ENCODE measurements around the gene GDF7. TPM values are rescaled to one million over a fixed set of nuclear protein-coding genes. Genes with fewer than 3 reads are reported as not detected.

The GDF7 gene
- total and polyA plus RNA-seq, 8 donors: 0.15 to 0.42 (median 0.30) TPM

DNA sequence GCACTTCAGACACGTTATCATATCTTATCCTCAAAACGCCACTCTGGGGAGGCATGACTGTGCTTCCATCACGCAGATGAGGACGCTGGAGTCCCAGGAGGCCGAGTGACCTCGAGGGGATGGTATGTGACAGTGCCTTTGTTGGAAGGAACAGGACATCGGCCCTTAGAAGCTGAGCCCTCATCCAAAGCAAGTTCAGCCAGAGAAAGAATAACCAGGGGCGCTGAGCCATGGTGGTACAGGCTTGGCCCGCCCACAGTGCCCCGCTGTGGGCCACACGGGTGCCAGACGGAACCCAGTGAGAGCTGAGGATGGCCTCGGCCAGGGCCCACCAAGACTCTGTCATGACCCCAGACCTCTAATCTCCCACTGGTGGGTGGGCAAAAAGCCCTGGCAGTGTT is 47.3 kb upstream of the GDF7 start:
- ATAC-seq: no peak
- peaks cover 0 to 56% of the 10 kb centered on the region in 2 donors for H3K36me3 ChIP-seq
- peak overlapping the region; percentile 81 to 94 for H3K27ac ChIP-seq
- H3K9me3 ChIP-seq: no peaks in the 10 kb centered on the region
- DNase-seq: peak in 2 of 4 donors; percentile 29 to 55
- peaks cover 35 to 49% of the 10 kb centered on the region in 2 donors for H3K4me1 ChIP-seq
- TF ChIP-seq, protein P1, sequence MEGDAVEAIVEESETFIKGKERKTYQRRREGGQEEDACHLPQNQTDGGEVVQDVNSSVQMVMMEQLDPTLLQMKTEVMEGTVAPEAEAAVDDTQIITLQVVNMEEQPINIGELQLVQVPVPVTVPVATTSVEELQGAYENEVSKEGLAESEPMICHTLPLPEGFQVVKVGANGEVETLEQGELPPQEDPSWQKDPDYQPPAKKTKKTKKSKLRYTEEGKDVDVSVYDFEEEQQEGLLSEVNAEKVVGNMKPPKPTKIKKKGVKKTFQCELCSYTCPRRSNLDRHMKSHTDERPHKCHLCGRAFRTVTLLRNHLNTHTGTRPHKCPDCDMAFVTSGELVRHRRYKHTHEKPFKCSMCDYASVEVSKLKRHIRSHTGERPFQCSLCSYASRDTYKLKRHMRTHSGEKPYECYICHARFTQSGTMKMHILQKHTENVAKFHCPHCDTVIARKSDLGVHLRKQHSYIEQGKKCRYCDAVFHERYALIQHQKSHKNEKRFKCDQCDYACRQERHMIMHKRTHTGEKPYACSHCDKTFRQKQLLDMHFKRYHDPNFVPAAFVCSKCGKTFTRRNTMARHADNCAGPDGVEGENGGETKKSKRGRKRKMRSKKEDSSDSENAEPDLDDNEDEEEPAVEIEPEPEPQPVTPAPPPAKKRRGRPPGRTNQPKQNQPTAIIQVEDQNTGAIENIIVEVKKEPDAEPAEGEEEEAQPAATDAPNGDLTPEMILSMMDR (IDR thresholded peaks at IDR 0.05): no peak
- no peaks in the 10 kb centered on the region for H3K27me3 ChIP-seq
- no peak overlapping the region for H3K4me3 ChIP-seq
- intact Hi-C loops (cut with DNase I): no loop called here

DNA sequence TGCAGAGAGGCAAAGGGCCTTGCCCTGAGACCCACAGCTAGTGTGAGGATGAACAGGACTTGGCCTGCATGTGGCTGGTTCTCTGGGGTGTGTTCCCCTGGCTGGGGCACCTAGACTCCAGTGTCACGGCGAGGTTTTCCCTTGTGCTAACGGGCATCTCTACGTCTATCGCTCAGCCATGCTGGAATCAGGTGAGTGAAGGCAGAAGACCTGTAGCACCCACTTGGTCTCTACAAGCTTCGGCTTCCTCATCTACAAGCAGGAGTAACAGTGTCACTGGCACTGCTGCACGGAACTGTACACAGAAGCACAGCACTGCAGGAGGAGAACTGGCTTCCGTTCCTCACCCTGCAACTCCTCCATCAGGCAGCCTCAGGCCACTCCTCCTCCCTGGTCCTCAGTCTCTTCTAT is 46.7 kb upstream of the GDF7 start:
- Histone ChIP-seq H3K9me3 (no peaks in the 10 kb centered on the region), H3K4me3 (no peak overlapping the region), H3K36me3 (peaks cover 0 to 61% of the 10 kb centered on the region in 2 donors), H3K27ac (no peak overlapping the region), H3K27me3 (no peaks in the 10 kb centered on the region), H3K4me1 (peaks cover 30 to 43% of the 10 kb centered on the region in 2 donors)
- intact Hi-C loops (cut with DNase I): no loop called here
- TF ChIP-seq, protein P1 (IDR thresholded peaks at IDR 0.05): no peak
- peak in 1 of 4 donors; percentile 25 for DNase-seq
- no peak for ATAC-seq

DNA sequence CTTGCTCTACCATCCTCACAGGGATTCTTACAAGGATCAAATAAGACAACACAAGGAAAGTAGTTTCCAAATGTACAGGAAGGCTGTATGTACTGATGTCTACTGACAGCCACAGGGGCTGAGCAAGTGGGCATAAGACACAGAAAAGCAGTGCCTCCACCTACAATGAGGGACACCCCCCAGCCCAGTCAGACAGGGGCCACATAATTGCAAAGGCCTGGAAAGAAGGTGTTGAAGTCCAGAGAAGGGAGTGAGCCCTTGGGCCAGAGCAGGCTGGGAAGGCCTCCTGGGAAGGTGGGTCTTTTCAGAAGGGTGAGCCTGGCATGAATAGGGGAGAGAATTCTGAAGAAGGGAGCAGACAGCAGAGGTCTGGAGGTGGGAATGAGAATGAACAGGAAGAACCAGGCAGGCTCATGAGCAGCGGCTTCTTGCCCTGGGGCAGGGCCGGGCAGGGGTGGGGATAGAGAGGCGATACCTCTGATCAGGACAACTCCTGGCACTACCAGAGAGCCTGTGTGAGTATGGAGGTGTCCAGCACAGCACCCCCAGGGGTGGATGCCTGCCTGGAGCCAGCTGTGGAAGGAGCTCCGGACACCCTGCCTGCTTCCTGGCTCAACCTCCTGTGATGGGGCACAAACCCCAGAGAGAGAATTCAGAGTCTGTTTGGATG is 46.1 kb upstream of the GDF7 start:
- intact Hi-C loops (cut with DNase I): no loop called here
- peaks cover 0 to 61% of the 10 kb centered on the region in 2 donors for H3K36me3 ChIP-seq
- ATAC-seq (no peak), DNase-seq (peak in 2 of 4 donors; percentile 20 to 71)
- no peak overlapping the region for H3K4me3 ChIP-seq
- H3K27me3 ChIP-seq: no peaks in the 10 kb centered on the region
- H3K9me3 ChIP-seq: no peaks in the 10 kb centered on the region
- H3K27ac ChIP-seq: no peak overlapping the region
- TF ChIP-seq, protein P1 (IDR thresholded peaks at IDR 0.05): no peak
- H3K4me1 ChIP-seq: peaks cover 26 to 37% of the 10 kb centered on the region in 2 donors

DNA sequence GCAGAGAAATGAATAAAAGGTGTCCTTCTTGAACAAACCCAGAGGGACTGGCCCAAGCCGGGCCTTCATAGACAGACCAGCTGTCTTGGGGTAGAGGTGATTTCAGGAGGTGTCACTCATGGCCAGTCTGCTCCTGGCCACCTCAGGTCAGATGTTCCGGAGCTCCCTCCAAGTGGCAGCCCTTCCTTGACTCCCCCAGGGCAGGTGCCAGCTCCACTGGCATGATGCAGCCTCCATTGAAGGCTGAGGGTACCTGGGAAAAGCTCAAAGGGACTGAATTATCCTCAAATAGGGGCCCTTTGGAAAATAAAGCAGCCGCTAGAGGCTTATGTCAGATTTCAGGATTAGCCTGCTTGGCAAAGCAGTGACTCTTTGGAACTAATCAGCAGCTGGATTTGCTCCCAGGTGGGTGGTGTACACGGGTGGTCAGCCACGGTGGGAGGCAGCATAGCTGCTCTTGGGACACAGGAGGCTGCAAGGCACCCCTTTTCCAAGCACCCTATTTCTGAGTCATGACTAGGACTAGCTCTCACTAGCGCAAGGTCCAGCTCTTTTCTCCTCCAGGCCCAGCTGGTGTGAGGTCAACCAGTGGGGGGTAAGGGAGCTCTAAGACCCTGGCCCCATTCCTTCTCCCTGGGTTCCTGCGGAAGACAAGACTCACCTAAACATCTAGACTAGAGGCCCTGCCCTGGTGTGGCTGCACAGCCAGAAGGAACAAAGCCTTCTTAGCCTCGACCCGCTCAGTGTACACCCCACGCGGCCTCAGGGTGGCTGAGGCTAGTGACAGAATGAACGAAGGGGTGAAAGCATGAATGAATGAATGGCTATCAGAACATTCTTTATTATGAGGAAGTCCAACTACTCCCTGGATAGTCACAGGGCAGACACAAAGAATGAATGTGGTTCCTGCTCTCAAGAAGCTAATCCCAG is 45.3 kb upstream of the GDF7 start:
- TF ChIP-seq, protein P1 (IDR thresholded peaks at IDR 0.05): no peak

DNA sequence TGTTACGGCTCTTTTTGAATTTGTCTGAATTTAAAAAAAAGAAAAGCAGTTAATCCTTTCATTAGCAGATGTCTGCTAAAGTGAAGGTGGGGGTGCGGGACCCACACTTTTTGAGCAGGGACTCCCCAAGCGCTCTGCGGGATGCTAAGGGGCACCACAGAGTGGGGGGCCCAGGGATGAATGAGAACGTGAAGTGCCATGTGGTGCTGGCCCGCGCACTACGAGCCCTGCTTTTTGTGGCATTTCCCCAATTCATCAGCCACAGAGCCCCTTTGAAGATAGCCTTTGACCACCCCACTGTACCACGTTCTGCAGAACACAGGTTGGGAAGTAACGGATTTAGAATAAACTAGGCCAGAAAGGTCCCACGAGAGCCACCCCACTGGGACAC is 44.7 kb upstream of the GDF7 start:
- DNase-seq (peak in 2 of 4 donors; percentile 14 to 64), ATAC-seq (no peak)
- intact Hi-C loops (cut with DNase I): no loop called here

More for the DNA sequence above, 45.3 kb upstream of the GDF7 start:
- Histone ChIP-seq H3K4me1 (peaks cover 18 to 29% of the 10 kb centered on the region in 2 donors), H3K36me3 (peaks cover 0 to 67% of the 10 kb centered on the region in 2 donors), H3K27ac (no peak overlapping the region), H3K27me3 (no peaks in the 10 kb centered on the region), H3K9me3 (no peaks in the 10 kb centered on the region), H3K4me3 (no peak overlapping the region)
- DNase-seq (peak in 1 of 4 donors; percentile 16), ATAC-seq (no peak)
- intact Hi-C loops (cut with DNase I): no loop called here

More for the DNA sequence above, 44.7 kb upstream of the GDF7 start:
- H3K4me1 ChIP-seq: peaks cover 11 to 23% of the 10 kb centered on the region in 2 donors
- no peaks in the 10 kb centered on the region for H3K27me3 ChIP-seq
- no peak overlapping the region for H3K4me3 ChIP-seq
- no peak overlapping the region for H3K27ac ChIP-seq
- H3K9me3 ChIP-seq: no peaks in the 10 kb centered on the region
- TF ChIP-seq, protein P1 (IDR thresholded peaks at IDR 0.05): no peak
- peaks cover 0 to 72% of the 10 kb centered on the region in 2 donors for H3K36me3 ChIP-seq

All from left lung (tissue), 10 donors.